ENCODE results near the gene TALDO1. TPM values are rescaled to one million over a fixed set of nuclear protein-coding genes. Genes with fewer than 3 reads are reported as not detected.

TALDO1 gene
- total RNA-seq, 1 donor from 2014 or later: 101 TPM

DNA sequence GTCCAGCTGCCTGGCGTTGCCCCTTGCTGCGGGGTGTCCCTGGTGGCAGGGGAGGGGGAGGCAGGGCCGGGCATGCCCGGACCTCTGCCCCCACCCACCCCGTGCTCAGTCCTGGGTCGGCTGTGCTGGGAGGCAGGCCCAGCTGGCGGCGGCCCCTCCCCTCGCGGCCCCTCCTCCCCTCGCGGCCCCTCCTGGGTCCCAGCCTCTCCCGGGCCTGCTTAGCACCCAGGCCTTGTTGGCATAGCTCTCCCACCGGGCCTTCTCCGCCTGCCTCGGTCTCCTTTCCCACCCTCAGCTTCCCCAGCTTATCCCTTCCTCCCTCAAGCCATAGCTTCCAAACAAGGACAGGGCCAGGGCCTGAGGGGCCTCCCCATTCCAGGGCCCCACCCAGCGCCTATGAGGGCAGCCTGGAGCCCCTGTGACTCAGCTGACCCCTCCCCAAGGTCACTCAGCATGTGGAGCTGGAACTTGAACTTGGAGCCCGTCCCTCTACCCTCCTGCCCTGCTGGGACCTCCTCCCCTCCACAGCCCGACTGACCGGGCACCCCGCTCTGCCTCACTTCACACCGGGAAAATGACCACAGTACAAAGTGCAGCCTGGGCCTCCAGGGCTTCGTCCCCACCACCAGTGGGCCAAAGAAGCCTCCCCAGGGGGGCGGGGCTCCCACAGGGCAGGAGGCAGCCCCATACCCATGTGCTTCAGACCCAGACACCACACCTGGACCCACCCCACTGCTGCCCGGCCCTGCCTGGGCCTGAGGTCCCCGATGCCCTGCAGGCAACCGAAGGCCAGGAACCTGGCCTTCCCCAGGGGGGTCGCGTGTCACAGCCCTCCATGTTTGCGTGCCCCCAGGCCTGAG is 40.1 kb upstream of the TALDO1 start:
- Mint-ChIP-seq H3K27ac (no peak overlapping the region), H3K27me3 (ENCODE audit: insufficient read depth, low read depth) (peaks cover 17% of the 10 kb centered on the region), H3K9me3 (no peaks in the 10 kb centered on the region), H3K36me3 (no peaks in the 10 kb centered on the region), H3K4me1 (peaks cover 10% of the 10 kb centered on the region), H3K4me3 (peak overlapping the region; percentile 46)
- Histone ChIP-seq H3K27me3 (peaks cover 22% of the 10 kb centered on the region), H3K4me2 (peak overlapping the region; percentile 85), H3K79me2 (ENCODE audit: low read depth) (no peaks in the 10 kb centered on the region), H4K20me1 (ENCODE audit: low read depth) (peaks cover 14% of the 10 kb centered on the region), H3K4me1 (peaks cover 15% of the 10 kb centered on the region), H3F3A (ENCODE audit: low read depth) (no peaks in the 10 kb centered on the region), H2AFZ (replicated peaks) (no peak overlapping the region), H3K27ac (no peak overlapping the region), H3K9ac (no peak overlapping the region), H3K9me3 (ENCODE audit: low read depth) (no peaks in the 10 kb centered on the region), H3K4me3 (peak overlapping the region; percentile 48), H3K36me3 (no peaks in the 10 kb centered on the region)
- DNase-seq (ENCODE audit: low spot score): peak; percentile 32
- TF ChIP-seq EZH2phosphoT487 (IDR thresholded peaks at IDR 0.05): no peak
- no peak for TF ChIP-seq EZH2 (IDR thresholded peaks at IDR 0.05)
- TF ChIP-seq, protein P1, sequence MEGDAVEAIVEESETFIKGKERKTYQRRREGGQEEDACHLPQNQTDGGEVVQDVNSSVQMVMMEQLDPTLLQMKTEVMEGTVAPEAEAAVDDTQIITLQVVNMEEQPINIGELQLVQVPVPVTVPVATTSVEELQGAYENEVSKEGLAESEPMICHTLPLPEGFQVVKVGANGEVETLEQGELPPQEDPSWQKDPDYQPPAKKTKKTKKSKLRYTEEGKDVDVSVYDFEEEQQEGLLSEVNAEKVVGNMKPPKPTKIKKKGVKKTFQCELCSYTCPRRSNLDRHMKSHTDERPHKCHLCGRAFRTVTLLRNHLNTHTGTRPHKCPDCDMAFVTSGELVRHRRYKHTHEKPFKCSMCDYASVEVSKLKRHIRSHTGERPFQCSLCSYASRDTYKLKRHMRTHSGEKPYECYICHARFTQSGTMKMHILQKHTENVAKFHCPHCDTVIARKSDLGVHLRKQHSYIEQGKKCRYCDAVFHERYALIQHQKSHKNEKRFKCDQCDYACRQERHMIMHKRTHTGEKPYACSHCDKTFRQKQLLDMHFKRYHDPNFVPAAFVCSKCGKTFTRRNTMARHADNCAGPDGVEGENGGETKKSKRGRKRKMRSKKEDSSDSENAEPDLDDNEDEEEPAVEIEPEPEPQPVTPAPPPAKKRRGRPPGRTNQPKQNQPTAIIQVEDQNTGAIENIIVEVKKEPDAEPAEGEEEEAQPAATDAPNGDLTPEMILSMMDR (IDR thresholded peaks at IDR 0.05): peak; percentile 28

DNA sequence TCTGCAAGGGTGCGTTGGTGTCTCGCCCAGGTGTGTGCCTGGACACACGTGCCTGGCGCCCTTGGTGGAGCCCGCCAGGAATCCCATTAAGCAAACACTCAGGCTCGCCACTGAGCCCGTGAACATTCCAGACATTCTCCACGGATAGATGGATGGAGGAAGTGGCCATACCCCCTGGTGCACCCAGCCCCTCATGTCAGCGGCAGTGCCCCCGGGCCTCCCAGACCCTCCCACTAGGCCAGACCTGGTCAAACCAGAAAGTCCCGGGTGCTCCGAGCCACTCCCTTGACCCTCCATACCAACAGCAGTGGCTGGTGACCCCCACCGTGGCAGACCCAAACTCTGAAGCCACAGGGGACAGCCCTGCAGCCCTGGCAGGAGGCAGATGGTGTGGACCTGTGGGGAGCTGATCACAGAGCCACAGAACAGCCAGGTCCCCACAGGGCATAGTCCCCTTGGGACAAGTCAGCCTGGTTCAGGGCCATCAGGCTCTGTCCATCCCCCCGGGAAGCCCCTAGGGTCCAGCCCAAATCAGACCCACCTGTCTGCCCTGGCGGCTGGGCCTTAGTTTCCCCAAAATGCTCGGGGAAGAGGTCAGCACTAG is 39.3 kb upstream of the TALDO1 start:
- DNase-seq (ENCODE audit: low spot score): peak; percentile 35
- Histone ChIP-seq H3K27me3 (peaks cover 22% of the 10 kb centered on the region), H3K4me2 (no peak overlapping the region), H3K9me3 (ENCODE audit: low read depth) (no peaks in the 10 kb centered on the region), H3K27ac (no peak overlapping the region), H3K36me3 (no peaks in the 10 kb centered on the region), H4K20me1 (ENCODE audit: low read depth) (peaks cover 14% of the 10 kb centered on the region), H3K79me2 (ENCODE audit: low read depth) (no peaks in the 10 kb centered on the region), H2AFZ (replicated peaks) (no peak overlapping the region), H3K4me3 (no peak overlapping the region), H3K4me1 (peaks cover 15% of the 10 kb centered on the region), H3K9ac (no peak overlapping the region), H3F3A (ENCODE audit: low read depth) (no peaks in the 10 kb centered on the region)
- Mint-ChIP-seq H3K27ac (no peak overlapping the region), H3K27me3 (ENCODE audit: insufficient read depth, low read depth) (peaks cover 17% of the 10 kb centered on the region), H3K9me3 (no peaks in the 10 kb centered on the region), H3K4me3 (peak overlapping the region; percentile 46), H3K36me3 (no peaks in the 10 kb centered on the region), H3K4me1 (peaks cover 10% of the 10 kb centered on the region)
- TF ChIP-seq, protein P1 (IDR thresholded peaks at IDR 0.05): no peak
- TF ChIP-seq EZH2phosphoT487 (IDR thresholded peaks at IDR 0.05): no peak

DNA sequence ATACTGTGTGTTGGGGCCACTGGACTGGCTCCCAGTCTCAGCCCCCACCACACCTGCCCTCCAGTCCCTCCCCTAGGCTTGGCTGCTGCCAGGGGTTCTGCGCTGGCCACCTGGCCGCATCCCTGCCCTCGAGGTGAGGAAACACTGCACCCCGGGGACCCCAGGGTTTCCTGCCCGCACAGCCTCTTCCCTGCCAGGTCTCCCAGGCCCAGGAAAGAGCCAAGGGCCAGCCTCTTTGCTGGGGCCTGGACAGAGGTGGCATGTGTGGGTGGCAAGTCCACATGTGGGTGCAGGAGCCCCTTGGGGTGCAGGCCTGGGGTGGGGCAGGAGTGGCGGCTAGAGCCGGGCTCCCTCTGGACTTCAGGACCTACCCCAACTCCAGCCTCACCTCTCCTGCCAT is 38.8 kb upstream of the TALDO1 start:
- no peaks in the 10 kb centered on the region for H3K79me2 ChIP-seq (ENCODE audit: low read depth)
- peaks cover 15% of the 10 kb centered on the region for H3K27me3 Mint-ChIP-seq (ENCODE audit: insufficient read depth, low read depth)
- no peaks in the 10 kb centered on the region for H3K9me3 ChIP-seq (ENCODE audit: low read depth)
- H3K4me3 Mint-ChIP-seq: no peak overlapping the region
- no peak overlapping the region for H3K9ac ChIP-seq
- H3K4me1 Mint-ChIP-seq: peaks cover 10% of the 10 kb centered on the region
- peaks cover 22% of the 10 kb centered on the region for H3K27me3 ChIP-seq
- H3K4me3 ChIP-seq: no peak overlapping the region
- no peaks in the 10 kb centered on the region for H3F3A ChIP-seq (ENCODE audit: low read depth)
- no peaks in the 10 kb centered on the region for H3K36me3 ChIP-seq
- no peak overlapping the region for H3K4me2 ChIP-seq
- TF ChIP-seq, protein P1 (IDR thresholded peaks at IDR 0.05): no peak
- TF ChIP-seq EZH2 (IDR thresholded peaks at IDR 0.05): no peak
- no peak for TF ChIP-seq EZH2phosphoT487 (IDR thresholded peaks at IDR 0.05)
- H3K4me1 ChIP-seq: peaks cover 15% of the 10 kb centered on the region
- H4K20me1 ChIP-seq (ENCODE audit: low read depth): peaks cover 14% of the 10 kb centered on the region
- no peaks in the 10 kb centered on the region for H3K9me3 Mint-ChIP-seq
- H2AFZ ChIP-seq (replicated peaks): no peak overlapping the region
- no peak overlapping the region for H3K27ac ChIP-seq
- H3K27ac Mint-ChIP-seq: no peak overlapping the region
- DNase-seq (ENCODE audit: low spot score): no peak
- no peaks in the 10 kb centered on the region for H3K36me3 Mint-ChIP-seq
